Esophagus (tissue), 2 donors: ENCODE measurements around the gene CYP27C1. TPM values are rescaled to one million over a fixed set of nuclear protein-coding genes. Genes with fewer than 3 reads are reported as not detected.
"Not testable (repeated sequence)": the region's sequence is repeated elsewhere in the genome, so short reads cannot be mapped to it uniquely, and the experiment has no call there.

Experiments used
- H3K27ac ChIP-seq, 2 donors: one replicate each; pipeline ENCODE4 v1.5.1; 2013; ENCODE audit warnings: low read depth in 2 of 2, mild to moderate bottlenecking in 2 of 2, inconsistent platforms in 1 of 2, low read length in 1 of 2, moderate library complexity in 1 of 2
- H3K27me3 ChIP-seq, 2 donors: one replicate each; pipeline ENCODE4 v1.6.1; 2013; ENCODE audit warnings: low read length in 2 of 2, control low read depth in 1 of 2, mild to moderate bottlenecking in 1 of 2; ENCODE audit not compliant: insufficient read depth in 2 of 2, control insufficient read depth in 1 of 2
- H3K36me3 ChIP-seq, 2 donors: one replicate each; pipeline ENCODE4 v1.6.1; 2013; ENCODE audit warnings: low read length in 1 of 2; ENCODE audit not compliant: control insufficient read depth in 2 of 2, insufficient read depth in 2 of 2
- H3K4me1 ChIP-seq, 2 donors: one replicate each; pipeline ENCODE4 v1.6.1; 2013; ENCODE audit warnings: low read length in 1 of 2; ENCODE audit not compliant: control insufficient read depth in 2 of 2, insufficient read depth in 2 of 2
- H3K4me3 ChIP-seq, 2 donors: one replicate each; pipeline ENCODE4 v1.5.1; 2013; ENCODE audit warnings: low read length in 2 of 2, mild to moderate bottlenecking in 2 of 2, low read depth in 1 of 2, moderate library complexity in 1 of 2
- H3K9me3 ChIP-seq, 2 donors: one replicate each; pipeline ENCODE4 v1.6.1; 2013; ENCODE audit warnings: mild to moderate bottlenecking in 2 of 2, low read depth in 1 of 2, low read length in 1 of 2, moderate library complexity in 1 of 2; ENCODE audit not compliant: control insufficient read depth in 2 of 2, insufficient read depth in 1 of 2
- WGBS, 2 donors: extraction: QIAGEN DNeasy Blood & Tissue Kit; methylation state at CpG; one replicate each; pipeline ENCODE4 v1.1.7; 2013; 5-methylcytosine and 5-hydroxymethylcytosine counted together
- polyA plus RNA-seq, 2 donors: library from polyadenylated mRNA; stranded (reverse); fragments of 200-250 nt; gene quantifications; one replicate each; pipeline ENCODE4 v1.2.3, GENCODE V29; 2013
- donor health status: healthy with polysubstance abuse.
- donor health status: Bipolar disorder and iron deficiency.

Gene CYP27C1, protein sequence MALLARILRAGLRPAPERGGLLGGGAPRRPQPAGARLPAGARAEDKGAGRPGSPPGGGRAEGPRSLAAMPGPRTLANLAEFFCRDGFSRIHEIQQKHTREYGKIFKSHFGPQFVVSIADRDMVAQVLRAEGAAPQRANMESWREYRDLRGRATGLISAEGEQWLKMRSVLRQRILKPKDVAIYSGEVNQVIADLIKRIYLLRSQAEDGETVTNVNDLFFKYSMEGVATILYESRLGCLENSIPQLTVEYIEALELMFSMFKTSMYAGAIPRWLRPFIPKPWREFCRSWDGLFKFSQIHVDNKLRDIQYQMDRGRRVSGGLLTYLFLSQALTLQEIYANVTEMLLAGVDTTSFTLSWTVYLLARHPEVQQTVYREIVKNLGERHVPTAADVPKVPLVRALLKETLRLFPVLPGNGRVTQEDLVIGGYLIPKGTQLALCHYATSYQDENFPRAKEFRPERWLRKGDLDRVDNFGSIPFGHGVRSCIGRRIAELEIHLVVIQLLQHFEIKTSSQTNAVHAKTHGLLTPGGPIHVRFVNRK
- polyA plus RNA-seq: 1 to 10 TPM in 1 of 2 donors, under 1 TPM in 1; 0.80 to 1.4 TPM

DNA sequence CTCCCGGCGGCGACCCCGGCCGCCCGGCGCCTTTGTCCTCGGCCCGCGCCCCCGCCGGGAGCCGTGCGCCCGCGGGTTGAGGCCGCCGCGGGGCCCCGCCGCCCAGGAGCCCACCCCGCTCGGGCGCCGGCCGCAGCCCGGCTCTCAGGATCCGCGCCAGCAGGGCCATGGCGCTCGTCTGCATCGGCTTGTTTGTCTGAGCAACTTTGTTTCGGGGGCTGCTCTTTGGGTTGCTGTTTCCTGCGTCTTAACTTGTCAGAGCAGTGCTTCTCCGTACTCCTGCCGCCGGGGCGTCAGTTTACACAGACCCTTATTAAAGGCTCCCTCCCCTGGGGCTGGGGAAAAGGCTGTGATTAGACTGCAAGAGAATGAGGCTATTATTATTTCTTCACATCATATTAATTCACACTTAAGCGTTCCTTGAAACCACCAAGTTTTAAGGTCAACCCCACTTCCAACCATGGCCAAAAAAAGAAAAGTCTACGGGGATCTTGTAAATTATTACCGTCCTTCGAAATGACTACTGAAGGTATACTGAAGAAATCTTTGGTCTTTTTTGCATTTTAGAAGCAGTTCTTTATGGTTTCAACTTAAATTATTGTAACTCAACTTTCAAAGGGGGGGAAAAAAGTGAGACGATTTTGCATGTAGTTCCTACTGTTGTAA, at the start of gene CYP27C1:
Gene CYP27C1 (minus strand): TSS at position 198 of the 666 bp plus-strand sequence. CDS start 29 bp downstream, at position 169.
- peak within 1 kb of the TSS; percentile 65 to 74 for H3K4me3 ChIP-seq
- H3K27me3 ChIP-seq: peaks cover 0 to 4% of the 10 kb centered on the region in 2 donors
- WGBS, 2 donors: 2% methylated on average over 43 of the region's 43 CpGs
- no peaks in the 10 kb centered on the region for H3K36me3 ChIP-seq
- no peaks in the 10 kb centered on the region for H3K9me3 ChIP-seq
- peaks cover 0 to 4% of the 10 kb centered on the region in 2 donors for H3K4me1 ChIP-seq
- peak within 1 kb of the TSS in 1 of 2 donors; percentile 86 for H3K27ac ChIP-seq

DNA sequence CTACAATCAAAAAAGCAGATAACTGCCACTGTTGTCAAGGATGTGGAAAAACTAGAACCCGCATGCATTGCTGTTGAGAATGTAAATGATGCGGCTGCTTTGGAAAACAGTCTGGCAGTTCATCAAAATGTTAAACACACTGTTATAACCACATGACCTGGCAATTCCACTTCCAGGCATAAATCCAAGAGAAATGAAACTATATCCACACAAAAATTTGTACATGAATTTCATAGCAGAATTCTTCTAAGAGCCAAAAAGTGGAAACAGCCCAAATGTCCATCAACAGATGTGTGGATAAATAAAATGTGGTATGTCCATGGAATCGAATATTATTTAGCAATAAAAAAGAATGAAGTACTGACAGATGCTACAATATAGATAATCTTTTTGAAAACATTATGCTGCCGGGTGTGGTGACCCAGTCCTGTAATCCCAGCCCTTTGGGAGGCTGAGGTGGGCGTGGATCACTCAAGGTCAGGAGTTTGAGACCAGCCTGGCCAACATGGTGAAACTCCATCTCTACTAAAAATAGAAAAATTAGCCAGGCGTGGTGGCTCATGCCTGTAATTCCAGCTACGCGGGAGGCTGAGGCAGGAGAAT, 41.8 kb upstream of the CYP27C1 start:
- Histone ChIP-seq H3K4me3 (no peak overlapping the region), H3K27me3 (no peaks in the 10 kb centered on the region), H3K9me3 (no peaks in the 10 kb centered on the region), H3K27ac (no peak overlapping the region), H3K36me3 (peaks cover 15 to 17% of the 10 kb centered on the region in 2 donors), H3K4me1 (no peaks in the 10 kb centered on the region)
- WGBS, 2 donors: 84 to 85% methylated on average over 8 of the region's 8 CpGs

DNA sequence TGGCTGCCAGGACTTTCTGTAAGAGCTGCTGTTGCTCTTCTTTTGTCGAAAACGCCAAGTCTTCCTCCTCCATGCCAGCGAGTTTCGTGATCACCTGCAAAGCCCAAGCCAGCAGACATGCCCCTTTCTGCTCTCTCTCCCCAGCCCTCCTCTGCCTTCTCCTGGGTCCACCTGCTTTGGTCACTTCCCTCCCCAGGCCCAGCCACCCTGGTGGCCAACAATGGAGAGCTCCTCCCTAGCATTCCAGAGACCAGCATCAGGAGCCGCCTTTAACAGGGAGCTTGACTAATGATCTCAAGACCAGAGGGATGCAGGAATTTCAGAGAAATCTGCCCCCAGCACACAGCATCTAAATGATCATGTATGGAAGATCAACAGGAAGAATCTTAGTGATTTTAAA, 39.3 kb upstream of the CYP27C1 start:
- Histone ChIP-seq H3K9me3 (no peaks in the 10 kb centered on the region), H3K27ac (no peak overlapping the region), H3K27me3 (no peaks in the 10 kb centered on the region), H3K36me3 (peaks cover 15 to 19% of the 10 kb centered on the region in 2 donors), H3K4me1 (no peaks in the 10 kb centered on the region), H3K4me3 (no peak overlapping the region)
- 81 to 82% methylated on average over 5 of the region's 5 CpGs for WGBS, 2 donors

DNA sequence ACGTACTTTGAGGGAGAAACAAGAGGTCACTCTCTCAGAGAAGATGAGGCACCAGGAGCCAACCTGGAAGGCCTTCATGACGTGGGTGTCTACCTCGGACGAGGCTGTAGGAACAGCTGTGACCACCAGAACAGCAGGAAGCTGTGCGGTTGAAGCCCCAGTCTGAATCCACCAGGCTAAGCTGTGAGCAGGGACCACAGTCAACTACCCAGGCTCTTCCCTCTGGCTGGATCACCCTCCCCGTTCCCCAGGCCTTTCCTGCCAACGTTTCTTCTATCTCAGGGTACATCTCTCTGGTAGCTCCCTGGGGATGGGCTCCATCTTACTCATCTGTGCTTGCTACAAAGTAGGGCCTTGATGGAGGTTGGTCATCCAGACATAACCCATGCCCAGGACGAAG, 36.8 kb upstream of the CYP27C1 start:
- Histone ChIP-seq H3K27ac (no peak overlapping the region), H3K4me3 (no peak overlapping the region), H3K27me3 (no peaks in the 10 kb centered on the region), H3K4me1 (no peaks in the 10 kb centered on the region), H3K36me3 (peaks cover 15 to 19% of the 10 kb centered on the region in 2 donors), H3K9me3 (no peaks in the 10 kb centered on the region)
- 75 to 84% methylated on average over 8 of the region's 8 CpGs for WGBS, 2 donors

DNA sequence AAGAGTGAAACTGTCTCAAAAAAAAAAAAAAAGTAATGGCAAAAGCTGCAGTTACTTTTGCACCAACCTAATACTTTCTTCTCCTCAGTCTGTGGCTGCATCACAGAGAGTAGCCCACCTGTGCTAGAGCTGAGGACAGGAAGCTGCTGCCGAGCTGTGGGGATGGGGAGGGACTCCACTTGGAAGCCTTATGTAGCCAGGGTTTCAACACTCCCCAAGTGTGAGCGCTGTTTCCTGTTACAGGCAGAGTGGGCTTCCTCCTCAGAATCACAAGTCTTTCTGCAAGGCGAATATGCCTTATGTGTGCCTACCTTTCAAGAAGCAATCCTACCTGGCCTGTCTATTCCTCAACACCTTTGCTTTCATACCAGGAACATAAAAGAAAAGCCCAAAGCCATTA, 36.3 kb upstream of the CYP27C1 start:
- Histone ChIP-seq H3K27ac (no peak overlapping the region), H3K4me3 (no peak overlapping the region), H3K36me3 (peaks cover 15 to 19% of the 10 kb centered on the region in 2 donors), H3K9me3 (no peaks in the 10 kb centered on the region), H3K27me3 (no peaks in the 10 kb centered on the region), H3K4me1 (no peaks in the 10 kb centered on the region)
- WGBS, 2 donors: 90 to 93% methylated on average over 3 of the region's 3 CpGs

DNA sequence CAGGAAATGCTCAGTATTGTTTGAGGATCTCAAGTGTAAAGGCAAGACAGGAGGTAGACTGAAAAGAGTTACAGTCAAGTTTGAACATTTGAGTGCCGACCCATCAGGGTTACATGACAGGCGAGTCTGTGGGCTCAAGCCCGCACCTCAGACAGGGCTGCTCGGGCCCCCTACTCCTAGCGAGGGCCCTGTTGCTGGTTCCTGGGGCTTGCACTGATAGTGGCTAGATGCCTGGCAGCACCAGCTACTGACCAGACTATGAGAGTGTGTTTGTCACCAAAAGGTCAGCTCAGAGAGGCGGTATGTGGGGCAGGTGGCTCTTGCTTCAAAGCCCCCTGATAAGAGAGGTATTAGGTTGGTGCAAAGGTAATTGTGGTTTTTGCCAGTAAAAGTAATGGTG, 35.6 kb upstream of the CYP27C1 start:
- no peaks in the 10 kb centered on the region for H3K27me3 ChIP-seq
- H3K36me3 ChIP-seq: peaks cover 10 to 15% of the 10 kb centered on the region in 2 donors
- no peak overlapping the region for H3K4me3 ChIP-seq
- no peaks in the 10 kb centered on the region for H3K4me1 ChIP-seq
- 97 to 98% methylated on average over 6 of the region's 6 CpGs for WGBS, 2 donors
- no peak overlapping the region for H3K27ac ChIP-seq
- H3K9me3 ChIP-seq: no peaks in the 10 kb centered on the region

DNA sequence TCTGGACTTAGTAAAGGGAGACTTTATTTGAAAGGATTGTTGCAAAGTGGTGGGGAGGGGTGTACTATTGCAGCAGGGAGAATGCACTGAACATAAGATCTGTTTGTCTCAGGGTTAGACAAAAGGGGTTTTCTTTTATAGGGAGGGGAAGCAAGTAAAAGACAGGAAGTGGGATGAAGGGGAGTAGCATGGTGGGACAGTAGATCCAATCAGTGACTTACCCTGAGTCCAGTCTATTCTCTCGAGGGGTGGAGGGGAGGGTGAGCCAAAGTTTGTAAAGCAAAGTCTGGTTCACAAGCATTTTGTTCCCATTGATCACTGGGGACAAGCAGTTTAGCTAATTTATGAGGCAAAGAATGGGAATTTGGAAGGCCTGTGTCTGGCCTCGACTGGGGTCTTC, 35.0 kb upstream of the CYP27C1 start:
- no peak overlapping the region for H3K4me3 ChIP-seq
- H3K4me1 ChIP-seq: no peaks in the 10 kb centered on the region
- peaks cover 10 to 14% of the 10 kb centered on the region in 2 donors for H3K36me3 ChIP-seq
- no peak overlapping the region for H3K27ac ChIP-seq
- 70 to 75% methylated on average over 2 of the region's 2 CpGs for WGBS, 2 donors
- no peaks in the 10 kb centered on the region for H3K27me3 ChIP-seq
- no peaks in the 10 kb centered on the region for H3K9me3 ChIP-seq

DNA sequence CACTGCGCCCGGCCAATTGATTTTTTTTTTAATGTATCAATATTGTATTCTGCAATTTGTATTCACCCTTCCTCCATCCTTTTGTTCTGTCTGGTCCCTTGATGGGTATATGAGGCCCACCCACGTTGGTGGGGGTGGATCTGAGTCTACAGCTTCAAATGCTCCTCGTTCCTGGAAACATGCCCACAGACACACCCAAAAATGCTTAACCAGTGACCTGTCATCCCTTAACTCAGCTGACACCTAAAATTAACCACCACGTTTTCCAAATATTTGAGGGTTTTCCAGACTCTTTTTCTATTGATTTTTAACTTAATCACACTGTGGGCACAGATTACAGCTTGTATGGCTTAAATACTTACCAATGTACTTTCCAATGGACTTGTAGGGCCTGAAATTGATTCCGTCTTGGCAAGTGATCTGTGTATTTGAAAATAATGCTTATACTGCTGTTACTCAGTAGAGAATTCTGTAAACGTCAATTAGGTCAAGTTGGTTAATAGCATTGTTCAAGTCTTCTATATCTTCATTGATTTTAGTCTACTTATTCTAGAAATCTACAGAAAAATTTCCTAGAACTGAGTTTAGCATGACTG, 34.4 kb upstream of the CYP27C1 start:
- no peaks in the 10 kb centered on the region for H3K4me1 ChIP-seq
- no peak overlapping the region for H3K4me3 ChIP-seq
- no peak overlapping the region for H3K27ac ChIP-seq
- peaks cover 4 to 14% of the 10 kb centered on the region in 2 donors for H3K36me3 ChIP-seq
- H3K9me3 ChIP-seq: no peaks in the 10 kb centered on the region
- H3K27me3 ChIP-seq: no peaks in the 10 kb centered on the region
- WGBS, 2 donors: 69 to 76% methylated on average over 7 of the region's 7 CpGs

DNA sequence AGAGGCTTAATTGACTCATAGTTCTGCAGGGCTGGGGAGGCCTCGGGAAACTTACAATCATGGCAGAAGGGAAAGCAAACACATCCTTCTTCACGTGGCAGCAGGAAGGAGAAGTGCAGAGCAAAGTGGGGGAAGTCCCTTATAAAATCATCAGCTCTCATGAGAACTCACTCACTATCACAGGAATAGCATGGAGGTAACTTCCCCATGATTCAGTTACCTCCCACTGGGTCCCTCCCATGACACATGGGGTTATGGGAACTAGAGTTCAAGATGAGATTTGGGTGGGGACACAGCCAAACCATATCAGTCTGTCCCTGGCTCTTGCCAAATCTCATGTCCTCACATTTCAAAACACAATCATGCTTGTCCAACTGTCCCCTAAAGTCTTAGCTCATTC, 21.1 kb upstream of the CYP27C1 start:
- not testable (repeated sequence) for H3K36me3 ChIP-seq, H3K27me3 ChIP-seq, H3K4me3 ChIP-seq, H3K9me3 ChIP-seq, H3K4me1 ChIP-seq, H3K27ac ChIP-seq
- WGBS, 2 donors: 53 to 69% methylated on average over 2 of the region's 2 CpGs
